ENCODE results near the gene RAN.
"Not testable (repeated sequence)": the region's sequence is repeated elsewhere in the genome, so short reads cannot be mapped to it uniquely, and the experiment has no call there.

The RAN gene

DNA sequence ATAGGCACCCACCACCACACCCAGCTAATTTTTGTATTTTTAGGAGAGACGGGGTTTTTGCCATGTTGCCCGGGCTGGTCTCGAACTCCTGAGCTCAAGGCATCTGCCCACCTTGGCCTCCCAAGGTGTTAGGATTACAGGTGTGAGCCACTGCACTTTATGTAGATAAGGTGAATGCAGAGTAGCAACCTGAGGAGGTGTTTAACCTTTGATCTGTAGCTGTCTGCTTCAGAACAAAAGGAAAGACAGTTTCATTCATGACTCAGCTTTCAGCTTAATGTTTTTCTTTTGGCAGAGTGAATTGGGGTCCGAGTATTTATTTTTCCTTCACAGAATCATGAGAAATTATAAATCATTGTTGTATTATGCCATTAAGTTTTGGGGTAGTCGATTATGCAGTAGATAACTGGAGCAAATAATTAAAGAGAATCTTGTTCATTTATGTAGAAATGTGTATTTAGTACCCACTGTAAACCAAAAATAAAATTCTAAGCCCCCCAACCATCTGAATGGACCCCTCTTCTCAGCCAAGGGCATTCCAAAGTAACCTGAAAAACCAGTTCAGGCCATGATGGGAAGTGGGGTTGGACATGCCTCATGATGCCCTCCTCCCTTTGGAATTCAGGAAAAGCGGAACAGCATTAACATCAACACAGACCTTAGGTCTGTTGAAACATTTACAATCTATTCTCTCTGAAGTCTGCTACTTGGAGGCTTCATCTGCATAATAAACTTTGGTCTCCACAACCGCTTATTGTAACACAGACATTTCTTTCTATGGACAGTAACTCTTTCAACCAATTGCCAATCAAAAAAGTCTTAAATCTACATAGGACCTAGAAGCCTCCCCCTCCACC, 22.1 kb upstream of the RAN start:
- no peak for DNase-seq

DNA sequence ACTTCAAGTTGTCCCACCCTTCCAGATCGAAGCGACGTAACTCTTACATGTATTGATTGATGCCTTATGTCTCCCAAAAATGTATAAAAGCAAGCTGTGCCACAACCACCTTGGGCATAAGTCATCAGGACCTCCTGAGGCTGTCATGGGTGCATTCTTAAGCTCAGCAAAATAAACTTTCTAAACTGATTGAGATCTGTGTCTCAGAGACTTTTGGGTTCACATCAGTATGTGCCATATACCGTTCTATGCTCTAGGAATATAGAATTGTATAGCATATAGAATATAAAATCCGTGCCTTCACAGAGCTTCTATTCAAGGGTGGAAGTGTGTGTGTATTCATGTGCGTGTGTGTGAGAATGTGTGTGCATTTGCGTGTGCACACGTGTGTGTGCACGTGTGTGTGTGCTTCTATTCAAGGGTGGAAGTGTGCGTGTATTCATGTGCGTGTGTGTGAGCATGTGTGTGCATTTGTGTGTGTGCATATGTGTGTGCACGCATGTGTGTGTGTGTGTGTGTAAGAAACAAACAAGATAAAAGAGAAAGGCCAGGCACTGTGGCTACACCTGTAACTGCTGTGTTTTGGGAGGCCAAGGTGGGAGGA, 21.3 kb upstream of the RAN start:
- no peak for DNase-seq

DNA sequence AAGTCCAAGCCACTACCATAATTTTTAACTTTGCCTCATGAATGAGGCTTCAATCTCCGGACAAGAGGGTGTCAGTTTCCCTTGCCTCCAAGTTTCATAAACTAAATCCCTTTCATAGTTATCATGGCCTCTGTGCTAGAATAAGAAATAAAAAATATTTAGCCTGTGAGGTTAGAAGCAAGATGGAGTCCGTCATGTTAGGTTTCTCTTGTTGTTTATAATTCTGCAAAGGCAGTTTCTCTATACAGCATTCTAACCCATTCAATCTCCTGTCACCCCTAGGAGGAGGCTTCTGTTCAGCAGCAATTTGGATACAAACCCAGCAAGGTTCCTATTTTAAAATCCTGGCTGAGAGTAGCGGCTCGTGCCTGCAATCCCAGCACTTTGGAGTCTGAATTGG, 15.8 kb upstream of the RAN start:
- DNase-seq: no peak

DNA sequence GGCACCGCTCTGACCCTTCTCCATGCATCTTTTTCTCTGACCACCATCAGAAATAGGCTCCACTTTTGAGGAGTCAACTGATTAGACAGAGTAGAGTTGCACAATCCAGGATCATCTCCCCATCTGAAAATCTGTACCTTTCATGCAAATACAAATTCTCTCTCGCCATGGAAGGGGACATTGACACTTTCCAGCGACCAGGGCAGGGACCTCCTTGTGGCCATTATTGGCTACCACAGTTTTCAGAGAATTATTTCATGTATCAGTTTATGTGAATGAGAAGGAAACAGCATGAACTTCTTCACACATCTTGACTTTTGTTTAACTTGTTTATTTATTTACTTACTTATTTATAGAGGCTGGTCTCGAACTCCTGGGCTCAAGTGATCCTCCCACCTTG, 13.8 kb upstream of the RAN start:
- DNase-seq: no peak

DNA sequence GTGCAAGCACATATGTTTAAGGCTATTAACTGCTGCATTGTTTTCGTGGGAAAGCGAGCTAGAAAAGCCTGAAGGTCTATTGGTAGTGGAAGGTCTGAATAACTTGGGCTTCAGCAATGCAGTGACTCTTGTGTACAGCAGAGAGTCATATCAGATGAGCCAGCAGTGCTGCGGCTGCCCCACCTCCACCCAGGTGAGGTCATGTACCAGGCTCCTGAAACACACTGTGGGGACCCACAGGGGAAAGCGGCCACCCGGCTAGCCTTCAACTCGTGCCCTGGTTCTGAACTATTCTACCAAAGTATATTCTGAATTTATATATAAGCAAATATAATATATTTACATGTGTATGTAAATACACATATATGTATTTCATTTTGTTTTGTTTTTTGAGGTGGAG, 12.7 kb upstream of the RAN start:
- DNase-seq: no peak

DNA sequence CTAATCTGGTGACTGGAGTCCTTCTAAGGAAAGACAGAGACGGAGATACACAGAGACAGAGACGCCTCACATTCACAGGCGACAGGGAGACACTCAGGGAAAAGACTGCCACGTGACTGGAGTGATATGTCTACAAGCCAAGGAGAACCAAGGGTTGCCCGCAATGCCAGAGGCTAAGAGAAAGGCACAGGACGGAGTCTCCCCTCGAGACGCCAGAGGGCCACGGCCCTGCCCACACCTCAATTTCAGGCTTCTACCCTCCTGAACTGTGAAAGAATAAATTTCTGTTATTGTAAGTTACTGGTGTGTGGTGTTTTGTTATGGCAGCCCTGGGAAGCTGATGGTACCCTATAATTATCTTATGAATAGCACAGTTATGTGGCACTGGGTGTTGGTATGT, 11.6 kb upstream of the RAN start:
- DNase-seq: no peak

GRCh38 chr12:130862161-130862560, 9.7 kb upstream of the RAN start:
- no peak for DNase-seq

- DNase-seq: not testable (repeated sequence)
These were observed 9.1 kb upstream of the RAN start for GRCh38 chr12:130862771-130863170.

DNA sequence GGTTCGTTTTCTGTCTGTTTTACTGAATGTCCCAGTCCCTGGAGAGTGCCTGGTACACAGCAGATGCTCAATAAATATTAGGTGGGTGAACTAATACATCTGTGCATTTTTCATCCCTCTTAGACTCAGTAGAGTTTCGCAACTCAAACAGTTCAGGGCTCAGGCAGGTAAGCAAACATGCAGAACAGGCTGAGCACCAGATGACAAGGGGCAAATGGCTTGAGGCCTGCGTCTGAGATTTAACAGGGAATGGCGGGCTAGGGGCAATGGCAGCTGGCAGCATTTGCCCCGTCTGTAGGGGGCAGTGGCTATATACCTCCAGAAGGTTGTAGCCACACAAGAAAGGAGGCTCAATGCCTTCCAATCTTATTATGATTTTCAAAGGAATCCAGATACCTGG, 8.6 kb upstream of the RAN start:
- no peak for DNase-seq

GRCh38 chr12:130868412-130868811, 3.5 kb upstream of the RAN start:
- no peak for DNase-seq

- DNase-seq: peak; percentile 63
These were observed 1.2 kb upstream of the RAN start for GRCh38 chr12:130870442-130871285.

GRCh38 chr12:130872179-130873096, 572 bp downstream of the RAN start:
- no peak for DNase-seq

DNA sequence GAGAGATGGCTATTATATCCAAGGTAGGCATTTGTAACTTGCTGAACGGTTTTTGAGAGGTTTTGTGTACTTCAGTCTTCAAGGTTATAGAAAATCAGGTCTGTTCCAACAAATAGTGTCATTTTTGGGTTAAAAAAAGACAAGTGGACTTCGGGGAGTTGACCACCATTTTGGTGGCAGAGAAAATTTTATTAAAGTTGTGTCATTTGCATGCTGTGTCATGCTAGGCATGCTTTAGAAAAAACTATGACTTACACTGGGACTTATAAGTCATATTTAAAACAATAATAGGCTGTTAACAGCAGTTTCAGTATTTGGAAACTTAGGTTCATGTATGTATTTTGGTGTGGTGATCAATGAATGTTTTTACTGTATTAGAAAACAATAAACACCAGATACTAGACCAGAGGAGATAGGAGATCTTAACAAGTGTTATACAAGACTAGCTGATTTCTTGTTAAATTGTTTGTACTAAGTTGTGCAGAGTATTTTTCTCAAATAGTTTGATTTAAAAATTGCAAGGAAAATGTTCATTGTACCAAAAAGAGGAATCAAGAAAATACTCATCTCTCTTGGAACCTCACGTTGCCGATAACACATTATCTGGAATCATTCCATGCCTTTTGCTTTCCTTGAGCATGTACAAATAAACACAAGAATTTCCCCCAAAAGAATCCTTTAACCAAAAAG, 1.4 kb downstream of the RAN start:
- DNase-seq: no peak

GRCh38 chr12:130873825-130874224, 2.0 kb downstream of the RAN start:
- no peak for DNase-seq

DNA sequence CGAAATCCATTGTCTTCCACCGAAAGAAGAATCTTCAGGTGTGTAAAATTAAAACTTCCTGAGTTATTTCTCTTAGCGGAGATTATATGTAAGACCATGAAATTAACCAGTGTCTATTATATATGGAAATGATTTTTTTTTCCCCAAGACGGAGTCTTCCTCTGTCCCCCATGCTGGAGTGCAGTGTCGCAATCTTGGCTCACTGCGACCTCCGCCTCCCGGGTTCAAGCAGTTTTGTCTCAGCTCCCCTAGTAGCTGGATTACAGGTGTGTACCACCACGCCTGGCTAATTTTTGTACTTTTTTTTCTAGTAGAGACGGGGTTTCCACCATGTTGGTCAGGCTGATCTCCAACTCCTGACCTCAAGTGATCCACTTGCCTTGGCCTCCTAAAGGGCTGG, 2.8 kb downstream of the RAN start:
- DNase-seq: no peak

DNA sequence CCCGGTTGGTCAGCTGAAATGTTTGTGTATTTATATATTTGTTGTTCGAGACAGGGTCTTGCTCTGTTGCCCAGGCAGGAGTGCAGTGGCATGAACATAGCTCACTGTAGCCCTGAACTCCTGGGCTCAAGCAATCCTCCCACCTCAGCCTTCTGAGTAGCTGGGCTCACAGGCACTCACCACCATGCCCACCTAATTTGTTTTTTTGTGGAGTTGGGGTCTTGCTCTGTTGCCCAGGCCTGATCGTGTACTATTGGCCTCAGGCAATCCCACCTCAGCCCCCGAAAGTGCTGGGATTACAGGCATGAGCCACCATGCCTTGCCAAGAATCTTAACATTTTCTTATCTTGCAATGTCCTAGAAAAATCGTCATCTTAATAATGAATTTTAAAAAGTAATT, 3.3 kb downstream of the RAN start:
- no peak for DNase-seq

- DNase-seq: not testable (repeated sequence)
These were observed 3.8 kb downstream of the RAN start for GRCh38 chr12:130875708-130876107.

- no peak for DNase-seq
These were observed 4.4 kb downstream of the RAN start for GRCh38 chr12:130876297-130876696.

GRCh38 chr12:130876758-130877157, 4.9 kb downstream of the RAN start:
- no peak for DNase-seq

- no peak for DNase-seq
These were observed 5.5 kb downstream of the RAN start for GRCh38 chr12:130877333-130877732.

GRCh38 chr12:130878193-130879185, 6.6 kb downstream of the RAN start:
- DNase-seq: no peak
